NCI-H226 (cell line): ENCODE data around the gene AKNA.

Source experiments
- DNase-seq: peaks from one replicate; pipeline ENCODE4 v3.0.0-alpha.2; 2015

The AKNA gene

GRCh38 chr9:114356792-114357191, 31.0 kb downstream of the AKNA start:
- DNase-seq: no peak

- no peak for DNase-seq
Observed at GRCh38 chr9:114355821-114356220, 32.0 kb downstream of the AKNA start.

GRCh38 chr9:114351932-114352331, 35.9 kb downstream of the AKNA start:
- no peak for DNase-seq

- no peak for DNase-seq
Observed at GRCh38 chr9:114350636-114351401, 37.0 kb downstream of the AKNA start.

- no peak for DNase-seq
Observed at GRCh38 chr9:114349713-114350480, 37.9 kb downstream of the AKNA start.

GRCh38 chr9:114348906-114349482, 38.8 kb downstream of the AKNA start:
- peak; percentile 95 for DNase-seq

GRCh38 chr9:114348261-114348905, 39.4 kb downstream of the AKNA start:
- no peak for DNase-seq

- DNase-seq: no peak
Observed at GRCh38 chr9:114347675-114348074, 40.1 kb downstream of the AKNA start.

- no peak for DNase-seq
Observed at GRCh38 chr9:114346146-114346545, 41.6 kb downstream of the AKNA start.

- no peak for DNase-seq
Observed at GRCh38 chr9:114345493-114346065, 42.2 kb downstream of the AKNA start.

GRCh38 chr9:114344692-114345091, 43.1 kb downstream of the AKNA start:
- no peak for DNase-seq

- DNase-seq: no peak
Observed at GRCh38 chr9:114344188-114344566, 43.6 kb downstream of the AKNA start.

GRCh38 chr9:114343471-114344187, 44.2 kb downstream of the AKNA start:
- DNase-seq: no peak

GRCh38 chr9:114342755-114343440, 44.9 kb downstream of the AKNA start:
- DNase-seq: no peak

- no peak for DNase-seq
Observed at GRCh38 chr9:114341991-114342390, 45.8 kb downstream of the AKNA start.

- no peak for DNase-seq
Observed at GRCh38 chr9:114341152-114341830, 46.5 kb downstream of the AKNA start.

- DNase-seq: peak; percentile 29
Observed at GRCh38 chr9:114339130-114339908, 48.5 kb downstream of the AKNA start.

- DNase-seq: no peak
Observed at GRCh38 chr9:114338187-114338586, 49.6 kb downstream of the AKNA start.

GRCh38 chr9:114336699-114337395, 50.9 kb downstream of the AKNA start:
- DNase-seq: no peak

- DNase-seq: no peak
Observed at GRCh38 chr9:114336157-114336556, 51.6 kb downstream of the AKNA start.
